ENCODE measurements around the gene TALDO1. TPM values are rescaled to one million over a fixed set of nuclear protein-coding genes. Genes with fewer than 3 reads are reported as not detected.

Gene TALDO1
- total and polyA plus RNA-seq, 2 donors from 2014 or later = 175 to 312 TPM

DNA sequence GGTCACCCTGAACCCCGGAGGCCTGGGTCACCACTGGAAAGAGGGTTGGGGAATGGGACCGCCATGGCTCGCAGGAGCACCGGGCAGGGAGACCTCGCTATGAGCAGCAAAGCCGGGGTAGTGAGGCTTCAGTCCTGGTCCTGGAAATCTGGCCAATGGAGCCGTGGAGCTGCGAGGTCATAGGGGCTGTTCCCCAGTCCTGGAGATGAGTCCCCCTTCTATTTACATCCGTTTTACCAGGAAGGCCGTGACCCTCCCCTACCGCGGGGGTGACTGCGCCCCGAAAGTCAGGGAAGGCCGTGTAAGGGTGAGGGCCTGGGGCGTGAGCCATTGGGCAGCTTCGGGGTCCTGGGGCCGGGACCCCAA, 57.3 kb downstream of the TALDO1 start:
- no peak for DNase-seq
- no peaks in the 10 kb centered on the region for H3K9me3 ChIP-seq (ENCODE audit: control insufficient read depth in 2 of 3, insufficient read depth in 1 of 3, low read length in 3 of 3)
- peak overlapping the region in 2 of 3 donors; percentile 36 to 59 for H3K4me3 ChIP-seq (ENCODE audit: low read length in 3 of 3)
- intact Hi-C loops (cut with DNase I) = no loop called here
- no peaks in the 10 kb centered on the region for H3K27me3 ChIP-seq (ENCODE audit: control insufficient read depth, insufficient read depth, low read length)
- peaks cover 0 to 18% (median 4%) of the 10 kb centered on the region in 3 donors for H3K4me1 ChIP-seq (ENCODE audit: control insufficient read depth in 2 of 3, insufficient read depth in 2 of 3, low read depth in 1 of 3, low read length in 3 of 3)
- peak overlapping the region in 2 of 3 donors; percentile 34 to 69 for H3K9ac ChIP-seq (ENCODE audit: low read length in 3 of 3)
- H3K36me3 ChIP-seq (ENCODE audit: control insufficient read depth in 2 of 3, insufficient read depth in 3 of 3, low read length in 3 of 3) = no peaks in the 10 kb centered on the region
- FAIRE-seq = no peak
- peak overlapping the region; percentile 37 to 43 for H3K27ac ChIP-seq (ENCODE audit: low read depth in 2 of 2, low read length in 2 of 2)
- no peak for TF ChIP-seq CTCF (IDR thresholded peaks at IDR 0.05; ENCODE audit: borderline replicate concordance, extremely low read depth, insufficient read depth)

- peaks cover 2 to 33% (median 10%) of the 10 kb centered on the region in 3 donors for H3K4me1 ChIP-seq (ENCODE audit: control insufficient read depth in 2 of 3, insufficient read depth in 2 of 3, low read depth in 1 of 3, low read length in 3 of 3)
- H3K9me3 ChIP-seq (ENCODE audit: control insufficient read depth in 2 of 3, insufficient read depth in 1 of 3, low read length in 3 of 3) = no peaks in the 10 kb centered on the region
- peak overlapping the region; percentile 99 to 100 for H3K27ac ChIP-seq (ENCODE audit: low read depth in 2 of 2, low read length in 2 of 2)
- H3K9ac ChIP-seq (ENCODE audit: low read length in 3 of 3) = peak overlapping the region; percentile 90 to 97 (median 95)
- H3K4me3 ChIP-seq (ENCODE audit: low read length in 3 of 3) = peak overlapping the region; percentile 80 to 96 (median 85)
- H3K36me3 ChIP-seq (ENCODE audit: control insufficient read depth in 2 of 3, insufficient read depth in 3 of 3, low read length in 3 of 3) = peaks cover 6 to 14% (median 14%) of the 10 kb centered on the region in 3 donors
- no peak for TF ChIP-seq CTCF (IDR thresholded peaks at IDR 0.05; ENCODE audit: borderline replicate concordance, extremely low read depth, insufficient read depth)
- FAIRE-seq = no peak
- intact Hi-C loops (cut with DNase I) = no loop called here
- DNase-seq = no peak
- H3K27me3 ChIP-seq (ENCODE audit: control insufficient read depth, insufficient read depth, low read length) = no peaks in the 10 kb centered on the region
Observed at GRCh38 chr11:808427-809286, 61.4 kb downstream of the TALDO1 start.

DNA sequence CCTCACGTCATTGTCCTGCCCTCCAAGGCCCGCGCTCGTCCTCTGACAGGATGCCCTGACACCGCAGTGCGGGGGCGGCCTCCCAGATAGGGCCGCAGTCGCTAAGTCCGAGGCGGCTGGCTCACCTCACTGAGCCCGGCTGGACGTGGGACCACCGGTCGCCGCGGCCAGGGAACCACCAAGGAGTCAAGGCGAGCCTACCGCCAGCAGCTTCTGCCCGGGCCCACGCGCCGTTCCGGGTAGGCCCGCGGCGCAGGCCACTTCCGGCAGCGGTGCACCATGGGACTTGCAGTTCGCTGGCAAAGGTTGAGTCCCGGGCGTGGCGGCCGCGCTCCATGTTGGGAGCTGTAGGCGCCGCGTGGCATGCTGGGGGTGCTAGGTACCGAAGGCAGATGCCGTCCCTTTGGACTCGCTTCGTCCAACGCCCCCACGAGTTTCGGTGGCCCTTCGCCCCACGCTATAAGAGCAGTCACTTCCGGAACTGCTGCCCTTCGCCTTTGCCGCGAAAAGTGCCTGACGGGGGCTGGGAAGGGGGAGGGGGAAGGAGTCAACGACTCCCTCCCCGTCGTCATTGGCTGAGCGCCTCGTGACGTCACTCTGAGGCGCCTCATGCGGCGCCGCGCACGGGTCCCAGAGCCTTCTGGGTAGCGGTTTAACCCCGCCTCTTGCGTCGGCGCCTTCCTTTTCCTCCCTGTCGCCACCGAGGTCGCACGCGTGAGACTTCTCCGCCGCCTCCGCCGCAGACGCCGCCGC, 62.2 kb downstream of the TALDO1 start, which contains the start of gene RPLP2:
Gene RPLP2, plus strand, starts transcription at position 681 of the 753 bp plus-strand sequence. CDS start 268 bp downstream, outside the sequence.
- Histone ChIP-seq H3K9me3 (ENCODE audit: control insufficient read depth in 2 of 3, insufficient read depth in 1 of 3, low read length in 3 of 3) (no peaks in the 10 kb centered on the region), H3K4me1 (ENCODE audit: control insufficient read depth in 2 of 3, insufficient read depth in 2 of 3, low read depth in 1 of 3, low read length in 3 of 3) (peaks cover 2 to 28% (median 8%) of the 10 kb centered on the region in 3 donors), H3K9ac (ENCODE audit: low read length in 3 of 3) (peak within 1 kb of the TSS; percentile 90 to 98 (median 95)), H3K27ac (ENCODE audit: low read depth in 2 of 2, low read length in 2 of 2) (peak within 1 kb of the TSS; percentile 99 to 100), H3K36me3 (ENCODE audit: control insufficient read depth in 2 of 3, insufficient read depth in 3 of 3, low read length in 3 of 3) (peaks cover 6 to 14% (median 14%) of the 10 kb centered on the region in 3 donors), H3K27me3 (ENCODE audit: control insufficient read depth, insufficient read depth, low read length) (no peaks in the 10 kb centered on the region), H3K4me3 (ENCODE audit: low read length in 3 of 3) (peak within 1 kb of the TSS; percentile 80 to 96 (median 85))
- intact Hi-C loops (cut with DNase I) = no loop called here
- DNase-seq (peak; percentile 98 to 100 (median 99)), FAIRE-seq (no peak)
- TF ChIP-seq CTCF (IDR thresholded peaks at IDR 0.05; ENCODE audit: borderline replicate concordance, extremely low read depth, insufficient read depth) = no peak

Data from kidney (tissue), 14 donors.